GM21423 (cell line): ENCODE data around the gene DNAJB13.

Experiments used
- ATAC-seq: cut with Tn5 transposase; IDR thresholded peaks from one replicate; pipeline ENCODE4 v1.9.1; 2021; ENCODE audit warnings: mild to moderate bottlenecking, moderate library complexity; ENCODE audit not compliant: unreplicated experiment

Gene DNAJB13

DNA sequence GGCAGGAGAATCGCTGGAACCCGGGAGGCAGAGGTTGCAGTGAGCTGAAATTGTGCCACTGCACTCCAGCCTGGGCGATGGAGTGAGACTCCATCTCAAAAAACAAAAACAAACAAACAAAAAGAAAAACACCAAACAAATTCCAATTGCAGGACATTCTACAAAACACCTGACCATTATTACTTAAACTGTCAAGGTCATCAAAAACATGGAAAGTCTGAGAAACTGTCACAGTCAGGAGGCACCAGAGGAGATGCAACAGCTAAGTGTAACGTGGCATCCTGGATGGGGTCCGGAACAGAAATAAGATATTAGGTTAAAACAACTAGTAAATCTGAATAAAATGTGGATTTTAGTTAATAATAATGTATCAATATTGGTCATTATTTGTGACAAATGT, 914 bp upstream of the DNAJB13 start:
- ATAC-seq, result no peak

DNA sequence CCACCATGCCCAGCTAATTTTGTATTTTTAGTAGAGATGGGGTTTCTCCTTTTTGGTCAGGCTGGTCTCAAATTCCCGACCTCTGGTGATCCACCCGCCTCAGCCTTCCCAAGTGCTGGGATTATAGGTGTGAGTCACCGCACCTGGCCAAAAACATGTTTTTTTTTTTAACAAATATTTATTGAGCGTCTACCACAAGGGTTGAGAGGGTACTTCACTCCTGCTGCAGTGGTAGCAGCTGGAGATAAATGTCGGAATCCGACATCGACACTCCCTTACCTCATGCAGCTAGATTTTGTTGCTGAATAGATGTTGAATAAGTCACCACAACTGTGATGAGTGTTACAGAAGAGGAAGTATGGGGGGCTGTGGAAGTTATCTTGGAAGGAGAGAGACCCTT, 971 bp downstream of the DNAJB13 start:
- no peak for ATAC-seq

DNA sequence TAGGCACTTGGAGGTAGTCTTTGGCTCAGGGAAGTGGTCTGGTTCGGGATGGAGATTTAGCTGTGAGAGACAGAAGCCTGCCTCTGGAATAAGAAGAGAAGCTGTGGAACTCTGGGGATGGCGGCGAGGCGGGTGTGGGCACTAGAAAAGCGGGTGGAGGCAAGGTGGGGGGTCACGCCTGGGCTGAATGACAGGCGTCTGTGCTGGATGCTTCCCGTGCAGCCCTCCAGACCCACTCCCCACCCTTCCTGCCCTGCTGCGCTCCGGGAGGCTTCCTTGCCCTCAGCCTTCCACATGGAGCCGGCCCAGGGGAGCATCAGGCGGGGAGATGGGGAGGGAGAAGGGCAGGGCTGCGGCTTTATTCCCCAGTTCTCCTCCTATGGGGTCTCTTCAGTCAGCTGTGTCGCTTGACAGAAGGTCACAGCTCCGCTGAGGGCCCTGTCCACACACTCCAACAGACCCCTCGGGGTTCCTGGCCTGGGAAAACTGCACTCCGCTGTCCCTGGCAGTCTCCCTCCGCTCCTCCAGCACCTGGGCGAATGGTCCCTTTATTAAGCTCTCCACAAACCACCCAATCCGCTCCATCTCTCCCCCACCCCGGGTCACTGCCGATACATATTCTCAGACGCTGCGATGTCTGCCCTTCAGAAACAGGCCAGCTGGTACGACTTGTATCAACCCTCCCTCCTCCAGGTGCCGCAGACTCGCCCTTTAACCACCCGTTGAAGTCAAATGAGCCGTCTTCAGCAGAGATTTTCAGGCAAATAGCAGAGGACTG, 6.2 kb downstream of the DNAJB13 start:
- no peak for ATAC-seq

GRCh38 chr11:73957654-73958361, 7.0 kb downstream of the DNAJB13 start:
- ATAC-seq, result no peak

DNA sequence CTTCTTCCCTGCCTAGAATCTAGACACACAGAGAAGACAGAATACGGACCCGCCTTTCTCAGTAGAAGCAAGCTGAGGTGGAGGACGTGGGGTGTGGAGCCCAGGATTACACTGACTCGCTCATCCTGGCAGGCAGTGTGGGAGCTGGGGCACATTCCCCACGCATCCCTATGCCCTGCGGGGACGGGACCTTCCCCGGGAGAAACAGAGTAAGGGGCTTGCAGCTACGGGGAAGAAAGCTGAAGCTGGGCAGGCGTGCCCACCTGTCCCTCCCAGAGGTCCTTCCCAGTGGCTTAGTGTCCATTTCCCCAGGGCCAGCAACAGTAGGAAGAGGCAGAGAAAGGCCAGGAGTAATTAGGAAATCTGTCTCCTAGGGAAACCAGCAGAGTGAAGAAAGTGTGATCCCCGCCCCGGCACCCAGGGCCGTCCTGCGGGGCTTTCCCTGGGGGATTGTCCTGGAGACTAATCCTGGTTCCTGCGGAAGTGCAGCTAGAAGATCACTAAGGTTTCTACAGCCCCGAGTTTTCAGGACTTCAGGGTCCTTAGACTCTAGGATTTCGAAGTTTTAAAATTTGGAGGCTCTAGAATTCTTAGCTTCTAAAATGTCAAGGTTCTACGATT, 7.8 kb downstream of the DNAJB13 start:
- ATAC-seq, result no peak

DNA sequence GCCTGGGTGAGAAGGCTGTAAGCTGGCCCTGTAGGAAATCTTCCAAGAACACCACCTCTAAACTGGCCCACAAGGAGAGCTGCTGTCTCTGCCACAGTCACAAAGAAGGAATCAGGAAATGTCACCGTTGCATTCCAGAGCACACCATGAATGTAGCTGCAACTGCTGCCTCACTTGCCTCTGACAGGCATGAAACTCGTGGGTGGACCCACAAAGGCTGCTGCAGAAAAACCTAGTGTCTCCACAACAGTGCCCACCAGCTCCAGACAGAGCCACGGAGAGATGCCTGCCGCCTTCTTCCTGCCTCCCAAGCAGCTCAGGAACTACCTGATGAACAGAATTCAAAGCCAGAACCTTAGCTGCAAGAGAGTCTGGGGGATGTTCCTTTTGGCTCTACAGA, 10.5 kb downstream of the DNAJB13 start:
- no peak for ATAC-seq

GRCh38 chr11:73962101-73962705, 11.4 kb downstream of the DNAJB13 start:
- ATAC-seq, result no peak

GRCh38 chr11:73963861-73964260, 13.0 kb downstream of the DNAJB13 start:
- no peak for ATAC-seq

GRCh38 chr11:73965076-73965763, 14.4 kb downstream of the DNAJB13 start:
- no peak for ATAC-seq

DNA sequence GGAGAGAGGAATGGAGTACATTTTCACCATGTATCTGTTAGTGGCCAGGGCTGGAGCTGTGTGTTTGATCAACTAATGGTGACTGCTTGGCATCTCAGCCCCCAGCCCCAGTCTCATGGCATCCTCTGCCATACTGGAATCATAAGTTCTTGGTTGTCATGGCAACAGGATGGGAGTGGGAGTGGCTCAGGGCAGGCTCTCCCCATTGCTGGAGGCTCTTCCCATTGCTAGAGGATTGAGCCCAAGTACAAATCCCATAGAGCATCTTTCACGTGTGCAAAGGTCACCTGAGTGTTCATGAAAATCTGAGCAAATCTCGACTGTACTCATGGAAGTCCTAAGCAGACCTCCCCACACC, 14.9 kb downstream of the DNAJB13 start:
- ATAC-seq, result no peak

- ATAC-seq, result no peak
These were observed 17.6 kb downstream of the DNAJB13 start for GRCh38 chr11:73968356-73968966.

- no peak for ATAC-seq
These were observed 18.3 kb downstream of the DNAJB13 start for GRCh38 chr11:73969091-73969490.

DNA sequence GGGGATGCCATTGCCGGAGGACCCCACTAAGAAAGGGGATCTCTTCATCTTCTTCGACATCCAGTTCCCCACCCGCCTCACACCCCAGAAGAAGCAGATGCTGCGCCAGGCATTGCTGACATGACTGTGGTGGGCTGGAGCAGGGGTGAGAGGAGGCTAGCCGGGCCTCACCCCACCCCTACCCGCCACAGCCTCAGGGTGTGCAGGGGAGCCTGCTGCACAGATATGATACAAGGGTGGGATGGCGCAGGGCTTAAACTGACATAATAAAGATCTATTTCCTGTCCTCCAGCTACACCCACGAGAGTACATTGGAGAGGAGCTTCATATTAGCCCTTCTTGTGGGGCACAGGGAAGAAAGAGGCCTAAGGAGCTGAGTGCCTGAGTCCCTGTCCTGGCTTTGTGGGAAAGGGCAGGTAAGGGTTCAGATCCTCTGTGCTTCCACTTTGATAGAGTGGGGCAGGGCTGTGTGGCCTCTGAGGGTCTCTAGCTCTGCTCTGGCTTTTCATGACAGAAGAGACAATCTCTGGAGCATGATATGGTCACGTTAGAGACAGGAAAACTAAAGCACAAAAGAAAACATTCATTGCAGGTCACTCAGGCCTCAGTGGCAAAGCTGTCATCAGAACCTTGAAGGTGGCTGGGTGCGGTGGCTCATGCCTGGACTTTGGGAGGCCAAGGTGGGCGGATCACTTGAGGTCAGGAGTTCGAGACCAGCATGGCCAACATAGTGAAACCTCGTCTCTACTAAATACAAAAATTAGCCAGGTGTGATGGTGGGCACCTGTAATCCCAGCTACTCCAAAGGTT, 19.4 kb downstream of the DNAJB13 start:
- no peak for ATAC-seq

DNA sequence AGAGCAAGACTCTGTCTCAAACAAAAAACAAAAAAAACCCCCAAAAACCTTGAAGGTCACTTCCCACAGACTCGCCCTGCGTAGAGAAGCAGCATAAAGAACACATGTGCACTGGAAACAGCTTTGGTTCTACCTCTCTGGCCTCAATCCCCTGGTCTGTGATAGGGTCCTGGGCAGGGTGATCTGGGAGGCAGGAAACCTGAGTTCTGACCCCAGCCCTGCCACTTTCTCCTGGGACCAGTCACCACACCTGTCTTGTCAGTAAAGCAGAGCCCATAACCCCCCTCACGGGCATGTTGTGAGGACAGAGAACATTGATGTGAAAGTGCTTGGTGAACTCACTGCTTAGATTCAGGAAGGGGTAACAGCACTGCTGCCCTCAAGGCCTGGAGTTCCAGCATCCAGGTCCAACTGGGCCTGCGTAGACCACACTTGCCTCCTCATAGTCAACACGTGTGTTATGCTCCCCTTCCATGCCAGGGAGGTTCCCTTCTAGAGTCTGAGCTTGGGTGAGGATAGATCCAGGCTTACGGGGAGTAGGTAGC, 20.4 kb downstream of the DNAJB13 start:
- no peak for ATAC-seq

- no peak for ATAC-seq
These were observed 21.4 kb downstream of the DNAJB13 start for GRCh38 chr11:73972187-73972586.

DNA sequence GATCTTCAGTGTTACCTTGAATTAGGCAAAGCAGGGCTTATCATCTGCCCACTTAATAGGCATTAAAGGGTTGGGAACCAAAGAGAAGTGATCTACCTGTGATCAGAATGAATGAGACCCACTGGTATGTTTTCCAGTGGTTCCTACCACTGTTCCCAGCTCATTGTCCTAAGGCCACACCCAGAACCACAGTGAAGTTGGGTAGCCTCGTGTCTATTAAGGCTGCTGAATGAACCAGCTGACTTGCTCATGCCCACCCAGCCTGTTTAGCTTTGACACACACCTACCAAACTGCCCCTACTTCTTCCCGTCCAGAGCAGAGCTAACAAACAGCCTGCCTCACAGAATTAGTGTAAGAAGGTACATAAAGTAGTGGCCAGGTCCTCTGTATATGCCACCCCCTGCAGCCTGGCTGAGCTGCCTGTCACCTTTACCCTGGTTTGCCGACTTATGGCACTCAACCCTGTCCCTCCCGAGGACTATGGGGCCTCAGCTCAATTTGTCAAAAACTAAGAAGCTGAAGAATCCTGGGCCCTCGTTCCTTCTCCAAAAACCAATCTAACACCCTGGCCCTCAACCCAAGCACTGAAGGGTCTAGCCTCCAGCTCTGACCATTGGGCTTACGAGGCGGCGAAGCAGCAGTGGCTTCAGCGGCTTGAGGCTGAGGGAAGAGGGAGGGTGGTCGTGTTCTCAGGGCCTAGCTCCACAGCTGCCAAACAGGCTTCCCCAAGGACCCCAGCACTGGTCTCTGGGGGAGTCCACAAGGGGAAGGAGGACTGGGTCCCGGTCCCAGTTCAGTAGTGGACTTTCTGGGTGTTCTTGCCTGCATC, 22.0 kb downstream of the DNAJB13 start:
- ATAC-seq, result no peak

DNA sequence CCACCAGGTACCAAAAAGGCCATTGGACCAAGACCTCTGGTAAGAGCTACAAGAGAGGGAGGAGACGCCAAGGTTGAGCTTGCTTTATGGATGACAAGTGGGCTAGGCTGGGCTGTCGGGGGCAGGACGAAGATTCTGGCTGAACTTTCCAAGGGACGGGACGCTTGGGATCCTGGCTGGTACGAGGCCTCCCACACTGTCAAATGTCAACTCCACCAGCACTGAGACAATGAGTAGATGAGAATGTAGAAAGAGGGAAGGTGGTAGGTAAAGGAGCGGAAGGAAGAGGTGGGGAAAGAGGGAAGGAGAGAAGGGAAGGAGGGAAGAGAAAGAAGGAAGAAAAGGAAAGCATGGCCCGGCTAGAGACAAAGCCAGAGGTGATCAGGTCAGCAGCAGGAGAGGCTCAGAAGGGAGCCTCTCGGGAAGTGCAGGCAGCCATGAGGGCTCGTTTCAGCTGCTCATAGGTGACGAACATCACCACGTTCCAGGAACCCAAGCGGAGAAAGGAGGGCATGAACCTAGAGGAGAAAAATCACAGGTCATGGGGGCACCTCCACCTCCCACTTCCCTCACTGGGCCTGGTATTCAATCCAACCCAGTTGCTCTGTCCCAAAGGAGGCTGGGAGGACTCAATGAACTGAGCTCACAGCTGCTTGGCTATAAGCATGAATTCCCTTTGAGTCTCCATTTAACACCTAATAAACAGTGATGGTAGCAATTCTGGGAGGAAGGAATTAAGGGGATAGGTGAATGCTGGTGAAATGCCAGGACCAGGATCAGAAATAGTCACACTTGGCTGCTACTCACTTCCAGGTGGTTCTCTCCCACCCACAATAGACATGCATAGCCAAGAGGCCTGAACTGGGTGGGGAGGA, 24.0 kb downstream of the DNAJB13 start:
- no peak for ATAC-seq

DNA sequence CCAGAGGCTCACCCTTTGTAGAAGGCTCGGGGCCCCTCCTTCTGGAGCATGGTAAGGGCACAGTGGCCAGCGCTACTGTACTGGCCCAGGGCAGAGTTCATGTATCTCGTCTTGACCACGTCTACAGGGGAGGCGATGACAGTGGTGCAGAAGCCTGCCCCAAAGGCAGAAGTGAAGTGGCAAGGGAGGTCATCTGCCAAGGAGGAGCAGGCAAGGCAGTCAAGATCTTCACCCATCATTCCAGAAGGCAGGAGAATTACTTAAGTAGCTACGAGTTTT, 24.6 kb downstream of the DNAJB13 start:
- ATAC-seq, result no peak
